HTR-8/SVneo (cell line): ENCODE data around the gene CARD11.

Experiments used
- DNase-seq: peaks from one replicate; pipeline ENCODE4 v3.0.0; 2011; ENCODE audit warnings: low spot score, mixed read lengths; ENCODE audit not compliant: insufficient read length
- FAIRE-seq: peaks from 2 replicates; lab custom pipeline; 2011; peaks lifted over from hg19 to GRCh38; lab: Jason Lieb, UNC

CARD11 gene

GRCh38 chr7:2990949-2991470 lies 52.7 kb downstream of the CARD11 start:
- DNase-seq, result no peak
- FAIRE-seq, result no peak

DNA sequence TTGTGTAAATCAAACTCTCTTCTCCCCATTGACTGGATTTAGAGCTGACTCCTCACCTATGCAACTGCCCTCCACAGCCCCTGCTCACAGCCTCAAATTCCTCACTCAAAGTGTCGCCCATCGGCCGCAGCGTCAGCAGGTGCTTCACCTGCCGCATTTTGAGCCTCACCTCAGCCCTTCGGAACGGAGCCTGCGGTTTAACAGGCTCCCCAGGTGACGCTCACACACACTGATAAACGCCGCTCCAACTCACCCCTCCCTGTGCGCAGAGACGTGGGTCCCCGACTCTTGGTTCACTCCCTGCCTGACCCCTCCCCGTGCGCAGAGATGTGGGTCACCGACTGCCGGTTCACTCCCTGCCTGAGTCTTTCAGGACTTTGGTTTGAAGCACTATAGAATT lies 57.1 kb downstream of the CARD11 start:
- no peak for DNase-seq
- no peak for FAIRE-seq

GRCh38 chr7:2985866-2986265 lies 57.8 kb downstream of the CARD11 start:
- peak; percentile 60 for FAIRE-seq
- no peak for DNase-seq

DNA sequence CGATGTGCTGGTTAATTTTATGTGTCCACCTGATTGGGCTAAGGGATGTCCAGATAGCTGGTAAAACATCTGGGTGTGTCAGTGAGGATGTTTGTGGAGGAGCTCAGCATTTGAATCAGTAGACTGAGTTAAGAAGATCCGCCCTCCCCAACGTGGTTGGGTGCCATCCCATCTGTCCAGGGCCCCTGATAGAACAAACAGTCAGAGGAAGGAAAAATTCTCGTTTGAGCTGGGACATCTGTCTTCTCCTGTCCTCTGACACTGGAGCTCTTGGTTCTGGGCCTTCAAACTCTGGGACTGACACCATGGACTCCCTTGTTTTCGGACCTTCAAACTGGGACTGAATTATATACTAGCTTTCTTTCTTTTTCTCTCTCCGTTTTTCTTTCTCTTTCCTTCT lies 59.6 kb downstream of the CARD11 start:
- FAIRE-seq (no peak), DNase-seq (no peak)

DNA sequence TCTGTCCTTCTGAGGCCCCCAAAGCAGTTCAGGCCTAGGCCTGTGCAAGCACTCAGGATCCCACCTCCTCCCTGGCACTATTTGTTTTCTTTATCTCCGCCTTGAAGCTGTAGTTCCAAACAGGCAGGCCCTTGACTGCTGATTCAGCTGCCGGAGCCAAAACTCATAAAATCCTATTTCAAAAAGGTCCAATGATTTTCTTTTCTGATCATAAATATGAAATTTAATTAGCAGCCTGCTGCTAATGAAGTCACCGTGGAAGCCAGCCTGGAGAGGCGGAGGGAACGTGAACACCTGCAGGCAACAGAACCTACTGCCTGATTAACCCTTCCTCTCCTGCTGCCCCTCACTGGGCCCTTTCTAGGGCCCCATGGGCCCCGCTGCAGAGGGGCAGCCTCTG lies 60.1 kb downstream of the CARD11 start:
- FAIRE-seq (no peak), DNase-seq (no peak)

DNA sequence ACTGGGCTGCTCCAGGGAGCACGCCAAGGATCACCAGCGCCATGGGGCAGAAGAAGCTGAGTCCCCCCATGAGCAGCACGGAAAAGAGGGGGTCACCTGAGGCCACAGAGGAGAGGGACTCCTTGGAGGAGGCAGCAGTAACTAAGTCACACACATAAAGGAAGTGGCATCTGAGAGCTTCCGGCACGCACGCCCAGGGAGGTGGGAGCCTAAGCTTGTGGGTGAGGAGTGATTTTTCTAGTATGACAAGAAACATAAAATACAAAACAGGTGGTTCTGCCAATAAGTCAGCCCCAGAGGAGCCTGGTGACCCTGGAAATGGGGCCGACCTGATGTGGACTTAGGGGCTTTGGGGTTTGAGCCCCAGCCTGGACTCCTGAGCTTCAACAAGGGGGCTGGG lies 60.8 kb downstream of the CARD11 start:
- FAIRE-seq, result no peak
- DNase-seq, result no peak

- no peak for FAIRE-seq
Observed at GRCh38 chr7:2982401-2982800, 61.3 kb downstream of the CARD11 start.

GRCh38 chr7:2981103-2981480 lies 62.6 kb downstream of the CARD11 start:
- DNase-seq (no peak), FAIRE-seq (no peak)

More at GRCh38 chr7:2982401-2982800, 61.3 kb downstream of the CARD11 start:
- DNase-seq, result no peak

GRCh38 chr7:2980401-2981102 lies 63.1 kb downstream of the CARD11 start:
- DNase-seq, result no peak
- FAIRE-seq, result no peak

DNA sequence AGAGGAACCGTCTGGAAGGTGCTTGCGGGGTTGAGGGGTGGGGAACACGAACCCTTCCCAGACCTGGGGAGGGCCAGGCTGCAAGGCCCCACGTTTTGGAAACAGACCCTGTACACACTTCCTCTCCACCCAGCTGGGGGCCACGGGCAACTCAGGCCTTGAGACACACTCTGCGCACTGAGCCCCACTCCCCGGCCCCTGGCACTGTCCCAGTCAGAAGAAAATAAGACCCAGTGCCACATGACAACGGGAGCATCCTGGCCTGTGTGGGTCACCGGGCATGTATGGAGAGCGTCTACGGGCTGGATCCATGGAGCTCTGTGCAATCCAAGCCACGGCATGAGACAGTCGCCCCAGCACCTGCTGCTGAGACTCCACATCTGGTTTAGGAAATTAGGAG lies 63.7 kb downstream of the CARD11 start:
- FAIRE-seq, result no peak
- no peak for DNase-seq

GRCh38 chr7:2979201-2979631 lies 64.5 kb downstream of the CARD11 start:
- no peak for FAIRE-seq
- no peak for DNase-seq

DNA sequence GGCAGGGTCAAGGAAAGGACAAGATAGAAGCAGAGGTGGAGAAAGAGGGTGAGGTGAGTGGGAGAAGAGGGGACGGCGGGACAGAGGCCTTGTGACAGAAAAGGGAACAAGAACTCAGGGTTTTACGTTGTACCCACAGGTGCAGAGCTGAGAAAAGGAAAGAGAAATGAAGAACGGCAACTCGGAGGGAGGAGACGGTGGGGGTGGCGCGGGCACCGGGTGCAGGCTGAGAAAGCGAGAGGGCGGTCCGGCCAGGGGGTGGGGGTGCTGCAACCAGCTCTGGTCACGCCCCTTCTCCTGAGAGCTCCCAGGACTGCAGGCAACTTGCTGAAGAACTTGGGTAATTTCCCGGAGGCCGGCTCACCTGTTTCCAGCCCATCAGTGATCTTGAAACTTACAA lies 65.3 kb downstream of the CARD11 start:
- no peak for DNase-seq
- no peak for FAIRE-seq

DNA sequence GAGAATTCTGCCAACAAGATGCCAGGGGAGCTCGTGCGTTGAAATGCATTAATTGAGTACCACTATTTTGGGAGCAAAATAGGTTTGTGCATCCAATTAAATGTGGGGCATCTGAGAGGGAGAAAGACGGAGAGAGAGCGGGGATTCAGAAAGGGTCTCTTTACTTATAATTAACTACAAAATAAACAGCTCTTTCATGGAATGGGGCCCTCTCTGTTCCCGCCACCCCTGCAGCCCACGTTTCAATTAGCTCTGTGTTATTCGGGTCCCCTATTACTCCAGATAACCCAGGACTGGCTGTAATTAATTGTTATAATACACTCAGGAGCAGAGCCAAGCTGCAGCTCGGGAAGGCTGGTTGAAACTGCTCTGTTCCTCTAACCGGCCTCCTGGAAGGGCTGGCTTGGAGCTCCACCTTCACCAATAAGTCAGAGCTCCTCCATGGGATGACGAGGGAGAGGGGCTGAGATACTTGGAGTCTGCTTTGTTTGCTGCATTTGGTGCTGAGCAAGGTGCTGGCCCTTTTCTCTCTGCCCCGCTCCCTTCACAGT lies 67.8 kb downstream of the CARD11 start:
- DNase-seq, result no peak
- FAIRE-seq, result no peak

DNA sequence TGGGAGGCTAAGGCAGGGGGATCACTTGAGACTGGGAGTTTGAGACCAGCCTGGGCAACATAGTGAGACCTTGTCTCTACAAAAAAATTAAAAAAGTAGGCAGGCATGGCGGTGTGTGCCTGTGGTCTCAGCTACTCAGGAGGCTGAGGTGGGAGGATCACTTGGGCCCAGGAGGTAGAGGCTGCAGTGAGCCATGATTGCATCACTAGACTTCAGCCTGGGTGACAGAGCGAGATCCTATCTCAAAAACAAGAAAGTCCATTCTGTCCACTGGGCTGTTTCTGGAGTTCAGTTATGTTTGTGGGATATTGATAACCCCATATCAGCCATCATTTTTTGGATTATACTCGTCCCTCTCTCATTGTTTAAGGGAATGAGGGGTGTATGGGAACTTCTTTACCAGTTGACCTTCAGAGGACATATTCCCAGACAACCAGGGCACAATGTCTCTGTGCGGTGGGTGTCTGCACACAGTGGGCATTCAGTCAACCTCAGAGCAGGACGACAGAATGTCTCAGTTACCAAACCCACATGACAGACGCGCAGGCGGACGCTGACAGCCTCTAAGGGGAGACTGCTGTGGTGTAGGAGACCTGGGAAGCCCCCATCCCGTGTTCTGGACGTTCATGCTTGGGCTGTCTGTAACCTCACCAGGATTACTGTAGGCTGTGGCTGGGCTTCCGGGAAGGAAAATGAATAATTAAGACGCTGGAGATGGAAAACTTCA lies 69.4 kb downstream of the CARD11 start:
- FAIRE-seq, result no peak
- DNase-seq, result no peak

GRCh38 chr7:2972835-2973161 lies 70.9 kb downstream of the CARD11 start:
- FAIRE-seq (no peak), DNase-seq (no peak)

GRCh38 chr7:2971914-2972834 lies 71.5 kb downstream of the CARD11 start:
- no peak for DNase-seq
- FAIRE-seq, result no peak

GRCh38 chr7:2970861-2971260 lies 72.8 kb downstream of the CARD11 start:
- FAIRE-seq (no peak), DNase-seq (no peak)

GRCh38 chr7:2970307-2970664 lies 73.4 kb downstream of the CARD11 start:
- no peak for DNase-seq
- no peak for FAIRE-seq

- DNase-seq (no peak), FAIRE-seq (no peak)
Observed at GRCh38 chr7:2969398-2970306, 74.0 kb downstream of the CARD11 start.
